GM23338 (cell line): ENCODE measurements around the gene MCM3AP. TPM values are rescaled to one million over a fixed set of nuclear protein-coding genes. Genes with fewer than 3 reads are reported as not detected.

Experiments
- ATAC-seq: fragments of 200-7000 bp; cut with Tn5 transposase; 3 replicates; pipeline ENCODE4 v1.9.1; 2020
- DNase-seq: peaks from one replicate; pipeline ENCODE4 v3.0.0-alpha.2; 2015; ENCODE audit warnings: low spot score
- H2AFZ ChIP-seq: fragments of 200-600 bp; sonication (generic); 2 replicates; pipeline ENCODE4 v1.8.0; 2016; ENCODE audit warnings: antibody characterized with exemption, mild to moderate bottlenecking, moderate library complexity
- H3F3A ChIP-seq: fragments of 200-600 bp; sonication (generic); replicated peaks from 2 replicates; pipeline ENCODE4 v1.8.0; 2017; ENCODE audit warnings: antibody characterized with exemption, mixed run types, low read depth
- H3K27ac ChIP-seq: fragments of 200-600 bp; sonication (generic); 2 replicates; pipeline ENCODE4 v1.6.1; 2016; ENCODE audit warnings: low read depth
- H3K27me3 ChIP-seq: fragments of 200-600 bp; sonication (generic); 2 replicates; pipeline ENCODE4 v1.8.0; 2016; ENCODE audit warnings: mild to moderate bottlenecking, mixed run types, moderate library complexity; ENCODE audit not compliant: insufficient read depth
- H3K36me3 ChIP-seq: fragments of 200-600 bp; sonication (generic); 2 replicates; pipeline ENCODE4 v1.8.0; 2016; ENCODE audit warnings: mild to moderate bottlenecking; ENCODE audit not compliant: insufficient read depth
- H3K4me1 ChIP-seq: fragments of 200-600 bp; sonication (generic); 2 replicates; pipeline ENCODE4 v1.8.0; 2016; ENCODE audit warnings: mild to moderate bottlenecking, moderate library complexity; ENCODE audit not compliant: insufficient read depth
- H3K4me2 ChIP-seq: fragments of 200-600 bp; sonication (generic); 2 replicates; pipeline ENCODE4 v1.7.1; 2017; ENCODE audit warnings: mixed run types
- H3K4me3 ChIP-seq: fragments of 200-600 bp; sonication (generic); 2 replicates; pipeline ENCODE4 v1.6.1; 2016; ENCODE audit warnings: mixed run types
- H3K79me2 ChIP-seq: fragments of 200-600 bp; sonication (generic); replicated peaks from 2 replicates; pipeline ENCODE4 v1.8.0; 2017; ENCODE audit warnings: mild to moderate bottlenecking; ENCODE audit not compliant: insufficient read depth
- H3K9me2 ChIP-seq: fragments of 200-600 bp; sonication (generic); 2 replicates; pipeline ENCODE4 v1.8.0; 2017; ENCODE audit not compliant: insufficient read depth
- H4K20me1 ChIP-seq: fragments of 200-600 bp; sonication (generic); replicated peaks from 2 replicates; pipeline ENCODE4 v1.8.0; 2017; ENCODE audit warnings: mild to moderate bottlenecking; ENCODE audit not compliant: insufficient read depth
- H3K27ac Mint-ChIP-seq: 2 replicates; pipeline ENCODE4 v1.8.0; 2020; ENCODE audit warnings: inconsistent platforms, mild to moderate bottlenecking, moderate library complexity, mixed read lengths
- H3K27me3 Mint-ChIP-seq: 3 replicates; pipeline ENCODE4 v1.8.0; 2022; ENCODE audit warnings: low read depth, mild to moderate bottlenecking, moderate library complexity, mixed read lengths, inconsistent platforms; ENCODE audit not compliant: insufficient read depth, poor library complexity
- H3K36me3 Mint-ChIP-seq: 3 replicates; pipeline ENCODE4 v1.8.0; 2021; ENCODE audit warnings: low read depth, mild to moderate bottlenecking, inconsistent platforms, moderate library complexity, mixed read lengths
- H3K4me1 Mint-ChIP-seq: 3 replicates; pipeline ENCODE4 v1.8.0; 2020; ENCODE audit warnings: mild to moderate bottlenecking, inconsistent platforms, mixed read lengths
- H3K4me3 Mint-ChIP-seq: 3 replicates; pipeline ENCODE4 v1.8.0; 2021; ENCODE audit warnings: moderate library complexity, mild to moderate bottlenecking, inconsistent platforms, mixed read lengths
- H3K9me3 Mint-ChIP-seq: 3 replicates; pipeline ENCODE4 v1.8.0; 2020; ENCODE audit warnings: moderate library complexity, mild to moderate bottlenecking, inconsistent platforms, mixed read lengths
- CREB1 ChIP-seq: fragments of 250-450 bp; sonication (Bioruptor Pico); IDR thresholded peaks from 2 replicates; pipeline ENCODE4 v1.5.0; 2020; ENCODE audit warnings: low read depth, mild to moderate bottlenecking, moderate library complexity
- EZH2 ChIP-seq: fragments of 200-600 bp; sonication (generic); IDR thresholded peaks from one replicate; pipeline ENCODE4 v1.8.0; 2017; ENCODE audit warnings: antibody characterized with exemption, mild to moderate bottlenecking, low read depth; ENCODE audit not compliant: unreplicated experiment
- JUNB ChIP-seq: IDR thresholded peaks from one replicate; pipeline ENCODE4 v1.6.1; 2016; ENCODE audit warnings: antibody characterized with exemption; ENCODE audit not compliant: unreplicated experiment
- NANOG ChIP-seq: IDR thresholded peaks from 2 replicates; pipeline ENCODE4 v1.6.1; 2016; ENCODE audit warnings: antibody characterized with exemption, borderline replicate concordance
- POLR2AphosphoS5 ChIP-seq: IDR thresholded peaks from 2 replicates; pipeline ENCODE4 v1.6.1; 2016; ENCODE audit warnings: antibody characterized with exemption, low read depth
- STAT1 ChIP-seq: IDR thresholded peaks from one replicate; pipeline ENCODE4 v1.6.1; 2016; ENCODE audit warnings: antibody characterized with exemption; ENCODE audit not compliant: unreplicated experiment
- ZNF114 ChIP-seq: fragments of 250-450 bp; sonication (Bioruptor Pico); IDR thresholded peaks from 2 replicates; pipeline ENCODE4 v1.5.0; 2020; ENCODE audit warnings: mild to moderate bottlenecking, moderate library complexity
- polyA plus RNA-seq: library from polyadenylated mRNA; unstranded; fragments of >200 nt; fragmentation: Nextera tagmentation; extraction: Ambion mirVana; gene quantifications from 2 replicates; pipeline ENCODE4 v1.2.1, GENCODE V29; 2016
- total RNA-seq: library from RNA; depleted of rRNA; stranded (reverse); fragments of >200 nt; shearing (Covaris generic); gene quantifications from 2 replicates; pipeline ENCODE4 v1.2.3, GENCODE V29; 2014
- TF ChIP-seq, protein P1 (sequence below): IDR thresholded peaks from 2 replicates; pipeline ENCODE4 v1.6.1; 2016; ENCODE audit warnings: antibody characterized with exemption
- TF ChIP-seq, protein P2 (sequence below): IDR thresholded peaks from one replicate; pipeline ENCODE4 v1.6.1; 2018; ENCODE audit warnings: antibody characterized with exemption; ENCODE audit not compliant: unreplicated experiment
- TF ChIP-seq, protein P3 (sequence below), 2 experiments: fragments of 200-600 bp in 1 of 2; sonication (generic) in 1 of 2; conservative IDR thresholded peaks; 2 replicates each; pipeline versions ENCODE4 v1.5.1 to v1.6.1; 2016 to 2017; ENCODE audit warnings: antibody characterized with exemption in 2 of 2, low read depth in 2 of 2, mild to moderate bottlenecking in 2 of 2, moderate library complexity in 1 of 2
- TF ChIP-seq, protein P4 (sequence below): fragments of 250-450 bp; sonication (Bioruptor Pico); IDR thresholded peaks from 2 replicates; pipeline ENCODE4 v1.5.0; 2020; ENCODE audit warnings: mild to moderate bottlenecking, moderate library complexity

MCM3AP gene
- total and polyA plus RNA-seq, 2 experiments from 2014 or later = 39.2 to 123 TPM

DNA sequence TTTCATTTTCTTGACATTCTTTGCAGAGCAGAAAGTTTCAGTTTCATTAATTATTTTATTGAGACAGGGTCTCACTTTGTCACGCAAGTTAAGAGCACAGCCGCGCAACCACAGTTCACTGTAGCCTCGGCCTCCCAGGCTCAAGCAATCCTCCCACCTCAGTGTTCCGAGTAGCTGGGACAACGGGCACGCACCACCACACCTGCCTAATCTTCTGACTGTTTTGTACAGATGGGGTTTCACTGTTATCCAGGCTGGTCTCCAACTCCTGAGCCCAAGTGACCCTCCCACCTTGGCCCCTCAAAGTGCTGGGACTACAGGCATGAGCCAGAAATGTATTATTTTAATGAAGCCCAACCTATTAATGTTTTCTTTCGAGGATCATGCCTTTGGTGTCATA, 98.2 kb downstream of the MCM3AP start (continued):
- TF ChIP-seq, protein P1, sequence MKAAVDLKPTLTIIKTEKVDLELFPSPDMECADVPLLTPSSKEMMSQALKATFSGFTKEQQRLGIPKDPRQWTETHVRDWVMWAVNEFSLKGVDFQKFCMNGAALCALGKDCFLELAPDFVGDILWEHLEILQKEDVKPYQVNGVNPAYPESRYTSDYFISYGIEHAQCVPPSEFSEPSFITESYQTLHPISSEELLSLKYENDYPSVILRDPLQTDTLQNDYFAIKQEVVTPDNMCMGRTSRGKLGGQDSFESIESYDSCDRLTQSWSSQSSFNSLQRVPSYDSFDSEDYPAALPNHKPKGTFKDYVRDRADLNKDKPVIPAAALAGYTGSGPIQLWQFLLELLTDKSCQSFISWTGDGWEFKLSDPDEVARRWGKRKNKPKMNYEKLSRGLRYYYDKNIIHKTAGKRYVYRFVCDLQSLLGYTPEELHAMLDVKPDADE = no peak
- TF ChIP-seq, protein P2, sequence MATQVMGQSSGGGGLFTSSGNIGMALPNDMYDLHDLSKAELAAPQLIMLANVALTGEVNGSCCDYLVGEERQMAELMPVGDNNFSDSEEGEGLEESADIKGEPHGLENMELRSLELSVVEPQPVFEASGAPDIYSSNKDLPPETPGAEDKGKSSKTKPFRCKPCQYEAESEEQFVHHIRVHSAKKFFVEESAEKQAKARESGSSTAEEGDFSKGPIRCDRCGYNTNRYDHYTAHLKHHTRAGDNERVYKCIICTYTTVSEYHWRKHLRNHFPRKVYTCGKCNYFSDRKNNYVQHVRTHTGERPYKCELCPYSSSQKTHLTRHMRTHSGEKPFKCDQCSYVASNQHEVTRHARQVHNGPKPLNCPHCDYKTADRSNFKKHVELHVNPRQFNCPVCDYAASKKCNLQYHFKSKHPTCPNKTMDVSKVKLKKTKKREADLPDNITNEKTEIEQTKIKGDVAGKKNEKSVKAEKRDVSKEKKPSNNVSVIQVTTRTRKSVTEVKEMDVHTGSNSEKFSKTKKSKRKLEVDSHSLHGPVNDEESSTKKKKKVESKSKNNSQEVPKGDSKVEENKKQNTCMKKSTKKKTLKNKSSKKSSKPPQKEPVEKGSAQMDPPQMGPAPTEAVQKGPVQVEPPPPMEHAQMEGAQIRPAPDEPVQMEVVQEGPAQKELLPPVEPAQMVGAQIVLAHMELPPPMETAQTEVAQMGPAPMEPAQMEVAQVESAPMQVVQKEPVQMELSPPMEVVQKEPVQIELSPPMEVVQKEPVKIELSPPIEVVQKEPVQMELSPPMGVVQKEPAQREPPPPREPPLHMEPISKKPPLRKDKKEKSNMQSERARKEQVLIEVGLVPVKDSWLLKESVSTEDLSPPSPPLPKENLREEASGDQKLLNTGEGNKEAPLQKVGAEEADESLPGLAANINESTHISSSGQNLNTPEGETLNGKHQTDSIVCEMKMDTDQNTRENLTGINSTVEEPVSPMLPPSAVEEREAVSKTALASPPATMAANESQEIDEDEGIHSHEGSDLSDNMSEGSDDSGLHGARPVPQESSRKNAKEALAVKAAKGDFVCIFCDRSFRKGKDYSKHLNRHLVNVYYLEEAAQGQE = no peak
- TF ChIP-seq, protein P3, sequence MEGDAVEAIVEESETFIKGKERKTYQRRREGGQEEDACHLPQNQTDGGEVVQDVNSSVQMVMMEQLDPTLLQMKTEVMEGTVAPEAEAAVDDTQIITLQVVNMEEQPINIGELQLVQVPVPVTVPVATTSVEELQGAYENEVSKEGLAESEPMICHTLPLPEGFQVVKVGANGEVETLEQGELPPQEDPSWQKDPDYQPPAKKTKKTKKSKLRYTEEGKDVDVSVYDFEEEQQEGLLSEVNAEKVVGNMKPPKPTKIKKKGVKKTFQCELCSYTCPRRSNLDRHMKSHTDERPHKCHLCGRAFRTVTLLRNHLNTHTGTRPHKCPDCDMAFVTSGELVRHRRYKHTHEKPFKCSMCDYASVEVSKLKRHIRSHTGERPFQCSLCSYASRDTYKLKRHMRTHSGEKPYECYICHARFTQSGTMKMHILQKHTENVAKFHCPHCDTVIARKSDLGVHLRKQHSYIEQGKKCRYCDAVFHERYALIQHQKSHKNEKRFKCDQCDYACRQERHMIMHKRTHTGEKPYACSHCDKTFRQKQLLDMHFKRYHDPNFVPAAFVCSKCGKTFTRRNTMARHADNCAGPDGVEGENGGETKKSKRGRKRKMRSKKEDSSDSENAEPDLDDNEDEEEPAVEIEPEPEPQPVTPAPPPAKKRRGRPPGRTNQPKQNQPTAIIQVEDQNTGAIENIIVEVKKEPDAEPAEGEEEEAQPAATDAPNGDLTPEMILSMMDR (conservative IDR thresholded peaks at IDR 0.05; ENCODE audit: low read depth in 2 of 2) = no peak
- TF ChIP-seq JUNB (no peak), CREB1 (no peak), POLR2AphosphoS5 (no peak), STAT1 (no peak)

DNA sequence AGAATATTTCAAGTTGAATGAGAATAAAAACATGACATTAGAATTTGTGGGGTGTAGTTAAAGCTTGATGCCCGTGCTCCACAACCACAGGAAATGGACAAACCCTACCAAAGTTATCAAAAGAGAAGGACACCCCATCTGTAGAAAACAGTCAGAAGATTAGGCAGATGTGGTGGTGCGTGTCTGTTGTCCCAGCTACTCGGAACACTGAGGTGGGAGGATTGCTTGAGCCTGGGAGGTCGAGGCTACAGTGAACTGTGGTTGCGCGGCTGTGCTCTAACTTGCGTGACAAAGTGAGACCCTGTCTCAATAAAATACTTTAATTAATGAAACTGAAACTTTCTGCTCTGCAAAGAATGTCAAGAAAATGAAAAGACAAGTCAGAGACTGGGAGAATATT, 99.7 kb downstream of the MCM3AP start:
- H3K4me1 ChIP-seq = peaks cover 11% of the 10 kb centered on the region; the same call in 1 of the 2 replicates
- 0 out of 2 replicates have a peak, but pooled peaks cover 4% of the 10 kb centered on the region for H3F3A ChIP-seq
- TF ChIP-seq POLR2AphosphoS5 = no peak
- TF ChIP-seq JUNB = no peak
- TF ChIP-seq ZNF114 = no peak
- TF ChIP-seq, protein P4, sequence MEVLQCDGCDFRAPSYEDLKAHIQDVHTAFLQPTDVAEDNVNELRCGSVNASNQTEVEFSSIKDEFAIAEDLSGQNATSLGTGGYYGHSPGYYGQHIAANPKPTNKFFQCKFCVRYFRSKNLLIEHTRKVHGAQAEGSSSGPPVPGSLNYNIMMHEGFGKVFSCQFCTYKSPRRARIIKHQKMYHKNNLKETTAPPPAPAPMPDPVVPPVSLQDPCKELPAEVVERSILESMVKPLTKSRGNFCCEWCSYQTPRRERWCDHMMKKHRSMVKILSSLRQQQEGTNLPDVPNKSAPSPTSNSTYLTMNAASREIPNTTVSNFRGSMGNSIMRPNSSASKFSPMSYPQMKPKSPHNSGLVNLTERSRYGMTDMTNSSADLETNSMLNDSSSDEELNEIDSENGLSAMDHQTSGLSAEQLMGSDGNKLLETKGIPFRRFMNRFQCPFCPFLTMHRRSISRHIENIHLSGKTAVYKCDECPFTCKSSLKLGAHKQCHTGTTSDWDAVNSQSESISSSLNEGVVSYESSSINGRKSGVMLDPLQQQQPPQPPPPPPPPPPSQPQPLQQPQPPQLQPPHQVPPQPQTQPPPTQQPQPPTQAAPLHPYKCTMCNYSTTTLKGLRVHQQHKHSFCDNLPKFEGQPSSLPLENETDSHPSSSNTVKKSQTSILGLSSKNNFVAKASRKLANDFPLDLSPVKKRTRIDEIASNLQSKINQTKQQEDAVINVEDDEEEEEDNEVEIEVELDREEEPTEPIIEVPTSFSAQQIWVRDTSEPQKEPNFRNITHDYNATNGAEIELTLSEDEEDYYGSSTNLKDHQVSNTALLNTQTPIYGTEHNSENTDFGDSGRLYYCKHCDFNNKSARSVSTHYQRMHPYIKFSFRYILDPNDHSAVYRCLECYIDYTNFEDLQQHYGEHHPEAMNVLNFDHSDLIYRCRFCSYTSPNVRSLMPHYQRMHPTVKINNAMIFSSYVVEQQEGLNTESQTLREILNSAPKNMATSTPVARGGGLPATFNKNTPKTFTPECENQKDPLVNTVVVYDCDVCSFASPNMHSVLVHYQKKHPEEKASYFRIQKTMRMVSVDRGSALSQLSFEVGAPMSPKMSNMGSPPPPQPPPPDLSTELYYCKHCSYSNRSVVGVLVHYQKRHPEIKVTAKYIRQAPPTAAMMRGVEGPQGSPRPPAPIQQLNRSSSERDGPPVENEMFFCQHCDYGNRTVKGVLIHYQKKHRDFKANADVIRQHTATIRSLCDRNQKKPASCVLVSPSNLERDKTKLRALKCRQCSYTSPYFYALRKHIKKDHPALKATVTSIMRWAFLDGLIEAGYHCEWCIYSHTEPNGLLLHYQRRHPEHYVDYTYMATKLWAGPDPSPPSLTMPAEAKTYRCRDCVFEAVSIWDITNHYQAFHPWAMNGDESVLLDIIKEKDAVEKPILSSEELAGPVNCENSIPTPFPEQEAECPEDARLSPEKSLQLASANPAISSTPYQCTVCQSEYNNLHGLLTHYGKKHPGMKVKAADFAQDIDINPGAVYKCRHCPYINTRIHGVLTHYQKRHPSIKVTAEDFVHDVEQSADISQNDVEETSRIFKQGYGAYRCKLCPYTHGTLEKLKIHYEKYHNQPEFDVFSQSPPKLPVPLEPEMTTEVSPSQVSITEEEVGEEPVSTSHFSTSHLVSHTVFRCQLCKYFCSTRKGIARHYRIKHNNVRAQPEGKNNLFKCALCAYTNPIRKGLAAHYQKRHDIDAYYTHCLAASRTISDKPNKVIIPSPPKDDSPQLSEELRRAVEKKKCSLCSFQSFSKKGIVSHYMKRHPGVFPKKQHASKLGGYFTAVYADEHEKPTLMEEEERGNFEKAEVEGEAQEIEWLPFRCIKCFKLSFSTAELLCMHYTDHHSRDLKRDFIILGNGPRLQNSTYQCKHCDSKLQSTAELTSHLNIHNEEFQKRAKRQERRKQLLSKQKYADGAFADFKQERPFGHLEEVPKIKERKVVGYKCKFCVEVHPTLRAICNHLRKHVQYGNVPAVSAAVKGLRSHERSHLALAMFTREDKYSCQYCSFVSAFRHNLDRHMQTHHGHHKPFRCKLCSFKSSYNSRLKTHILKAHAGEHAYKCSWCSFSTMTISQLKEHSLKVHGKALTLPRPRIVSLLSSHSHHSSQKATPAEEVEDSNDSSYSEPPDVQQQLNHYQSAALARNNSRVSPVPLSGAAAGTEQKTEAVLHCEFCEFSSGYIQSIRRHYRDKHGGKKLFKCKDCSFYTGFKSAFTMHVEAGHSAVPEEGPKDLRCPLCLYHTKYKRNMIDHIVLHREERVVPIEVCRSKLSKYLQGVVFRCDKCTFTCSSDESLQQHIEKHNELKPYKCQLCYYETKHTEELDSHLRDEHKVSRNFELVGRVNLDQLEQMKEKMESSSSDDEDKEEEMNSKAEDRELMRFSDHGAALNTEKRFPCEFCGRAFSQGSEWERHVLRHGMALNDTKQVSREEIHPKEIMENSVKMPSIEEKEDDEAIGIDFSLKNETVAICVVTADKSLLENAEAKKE (CRISPR knock-in tag) = no peak
- no peak for TF ChIP-seq EZH2
- no peak for TF ChIP-seq STAT1
- no peak for TF ChIP-seq NANOG
- peak overlapping the region; percentile 93; the same call in 2 of the 3 replicates for H3K4me3 Mint-ChIP-seq
- peak overlapping the region; percentile 65 for H3K4me3 ChIP-seq
- H3K27ac ChIP-seq = peak overlapping the region; percentile 27; the same call in 1 of the 2 replicates
- no peaks in the 10 kb centered on the region for H3K9me3 Mint-ChIP-seq
- H3K4me2 ChIP-seq = peak overlapping the region; percentile 84
- no peak overlapping the region for H2AFZ ChIP-seq
- H4K20me1 ChIP-seq = peaks cover 3% of the 10 kb centered on the region; the same call in 1 of the 2 replicates
- no peaks in the 10 kb centered on the region; the same call in 1 of the 2 replicates for H3K79me2 ChIP-seq
- no peaks in the 10 kb centered on the region for H3K9me2 ChIP-seq
- H3K27me3 Mint-ChIP-seq = peaks cover 8% of the 10 kb centered on the region
- H3K36me3 ChIP-seq = no peaks in the 10 kb centered on the region
- DNase-seq = no peak
- no peak overlapping the region for H3K27ac Mint-ChIP-seq
- H3K27me3 ChIP-seq = no peaks in the 10 kb centered on the region
- peaks cover 11% of the 10 kb centered on the region for H3K36me3 Mint-ChIP-seq
- H3K4me1 Mint-ChIP-seq = peaks cover 27% of the 10 kb centered on the region
- ATAC-seq = no peak
